DND-41 (cell line): ENCODE data around the gene DHX32.

Experiments
- ATAC-seq: fragments of 200-7000 bp; cut with Tn5 transposase; 3 replicates; pipeline ENCODE4 v1.9.1; 2021; ENCODE audit warnings: low read depth; ENCODE audit not compliant: insufficient read depth
- DNase-seq: peaks from one replicate; pipeline ENCODE4 v3.0.0-alpha.2; 2020
- H2AFZ ChIP-seq: 2 replicates; pipeline ENCODE4 v1.6.0; 2012; ENCODE audit warnings: low read depth, low read length
- H3K27ac ChIP-seq: 2 replicates; pipeline ENCODE4 v1.5.1; 2012; ENCODE audit warnings: low read length, inconsistent platforms
- H3K27me3 ChIP-seq: fragments of 200-600 bp; sonication (generic); 2 replicates; pipeline ENCODE4 v1.6.0; 2012; ENCODE audit warnings: low read length, mild to moderate bottlenecking, inconsistent platforms; ENCODE audit not compliant: insufficient read depth, poor library complexity
- H3K36me3 ChIP-seq: 2 replicates; pipeline ENCODE4 v1.5.1; 2012; ENCODE audit warnings: low read length, inconsistent platforms; ENCODE audit not compliant: insufficient read depth
- H3K4me1 ChIP-seq: 2 replicates; pipeline ENCODE4 v1.5.1; 2012; ENCODE audit warnings: mild to moderate bottlenecking, low read length; ENCODE audit not compliant: insufficient read depth
- H3K4me2 ChIP-seq: 2 replicates; pipeline ENCODE4 v1.6.0; 2012; ENCODE audit warnings: mild to moderate bottlenecking, moderate library complexity, low read length, inconsistent platforms; ENCODE audit not compliant: insufficient read depth
- H3K4me3 ChIP-seq, 2 experiments: fragments of 200-600 bp in 1 of 2; shearing (Covaris generic) in 1 of 2; 2 replicates each; pipeline ENCODE4 v1.5.1; 2012 to 2016; ENCODE audit warnings: inconsistent platforms in 2 of 2, low read length in 2 of 2, mild to moderate bottlenecking in 2 of 2, low read depth in 1 of 2, moderate library complexity in 1 of 2
- H3K79me2 ChIP-seq: 2 replicates; pipeline ENCODE4 v1.6.0; 2012; ENCODE audit warnings: low read length, inconsistent platforms; ENCODE audit not compliant: insufficient read depth
- H3K9ac ChIP-seq: 2 replicates; pipeline ENCODE4 v1.6.0; 2012; ENCODE audit warnings: low read depth, mild to moderate bottlenecking, inconsistent platforms, low read length, moderate library complexity
- H3K9me3 ChIP-seq: 2 replicates; pipeline ENCODE4 v1.5.1; 2012; ENCODE audit warnings: low read length, moderate library complexity, mild to moderate bottlenecking, inconsistent platforms; ENCODE audit not compliant: insufficient read depth, severe bottlenecking
- H4K20me1 ChIP-seq: 2 replicates; pipeline ENCODE4 v1.6.0; 2012; ENCODE audit warnings: low read length; ENCODE audit not compliant: insufficient read depth
- CTCF ChIP-seq: IDR thresholded peaks from 2 replicates; pipeline ENCODE4 v1.5.1; 2012; ENCODE audit warnings: borderline replicate concordance, low read length, moderate library complexity, mild to moderate bottlenecking; ENCODE audit not compliant: poor library complexity, severe bottlenecking; ENCODE audit errors: extremely low read depth
- EZH2 ChIP-seq: IDR thresholded peaks from 3 replicates; pipeline ENCODE4 v1.6.1; 2012; ENCODE audit warnings: borderline replicate concordance, low read depth, mild to moderate bottlenecking, moderate library complexity, low read length, inconsistent platforms; ENCODE audit not compliant: severe bottlenecking

Gene DHX32

GRCh38 chr10:125801574-125801973, 79.5 kb downstream of the DHX32 start:
- no peak for ATAC-seq
- H3K27me3 ChIP-seq: no peaks in the 10 kb centered on the region
- TF ChIP-seq EZH2: no peak
- no peak for TF ChIP-seq CTCF
- no peaks in the 10 kb centered on the region for H3K4me1 ChIP-seq
- no peak for DNase-seq
- H4K20me1 ChIP-seq: no peaks in the 10 kb centered on the region
- H3K4me2 ChIP-seq: no peak overlapping the region
- no peak overlapping the region for H2AFZ ChIP-seq
- no peak overlapping the region for H3K4me3 ChIP-seq
- peaks cover 59% of the 10 kb centered on the region for H3K36me3 ChIP-seq
- H3K27ac ChIP-seq: no peak overlapping the region
- H3K79me2 ChIP-seq: no peaks in the 10 kb centered on the region
- H3K9me3 ChIP-seq: no peaks in the 10 kb centered on the region
- H3K9ac ChIP-seq: no peak overlapping the region

GRCh38 chr10:125799451-125800182, 81.5 kb downstream of the DHX32 start:
- Histone ChIP-seq H3K4me1 (no peaks in the 10 kb centered on the region), H2AFZ (no peak overlapping the region), H3K4me2 (no peak overlapping the region), H3K79me2 (no peaks in the 10 kb centered on the region), H3K27me3 (no peaks in the 10 kb centered on the region), H3K27ac (no peak overlapping the region), H3K9me3 (no peaks in the 10 kb centered on the region), H3K9ac (no peak overlapping the region), H3K36me3 (peaks cover 55% of the 10 kb centered on the region), H3K4me3 (no peak overlapping the region), H4K20me1 (no peaks in the 10 kb centered on the region)
- ATAC-seq: no peak
- TF ChIP-seq CTCF (no peak), EZH2 (no peak)
- DNase-seq: no peak

- H3K4me1 ChIP-seq: no peaks in the 10 kb centered on the region
Measured at GRCh38 chr10:125797994-125798662, 83.0 kb downstream of the DHX32 start.

More at GRCh38 chr10:125797994-125798662, 83.0 kb downstream of the DHX32 start:
- Histone ChIP-seq H3K27me3 (no peaks in the 10 kb centered on the region), H4K20me1 (no peaks in the 10 kb centered on the region), H3K36me3 (peaks cover 58% of the 10 kb centered on the region), H3K4me3 (no peak overlapping the region), H3K9me3 (no peaks in the 10 kb centered on the region), H2AFZ (no peak overlapping the region), H3K79me2 (no peaks in the 10 kb centered on the region), H3K9ac (no peak overlapping the region), H3K27ac (no peak overlapping the region), H3K4me2 (no peak overlapping the region)
- ATAC-seq (no peak), DNase-seq (no peak)
- TF ChIP-seq CTCF (no peak), EZH2 (no peak)
